PC-9 (cell line): ENCODE results near the gene ACAT2. TPM values are rescaled to one million over a fixed set of nuclear protein-coding genes. Genes with fewer than 3 reads are reported as not detected.
A peak's percentile ranks its signal among the peaks of the same experiment; 100 is the strongest.

Experiments used
- BruUV-seq: library from RNA; stranded (reverse); fragments of 400-500 nt; replicated peaks from 2 replicates; lab custom pipeline; 2021; lab: Mats Ljungman, UMichigan
- CTCF ChIA-PET: fragments of 300-600 bp; sonication (Branson Sonifier 250); formaldehyde crosslinking; loops from one replicate; lab custom pipeline; 2022; ENCODE audit warnings: antibody characterized with exemption; lab: Charles Lee
- POLR2A ChIA-PET: fragments of 300-600 bp; sonication (Branson Sonifier 250); formaldehyde crosslinking; loops from one replicate; lab custom pipeline; 2022; ENCODE audit warnings: antibody characterized with exemption; ENCODE audit not compliant: unreplicated experiment; lab: Charles Lee
- DNase-seq, 2 experiments: peaks; one replicate each; pipeline versions ENCODE4 v3.0.0 to v3.0.0-alpha.2; 2015 to 2022; ENCODE audit warnings: mixed read lengths in 1 of 2
- H2AFZ ChIP-seq: fragments of 200-600 bp; sonication (generic); 2 replicates; pipeline ENCODE4 v1.8.1; 2017; ENCODE audit warnings: antibody characterized with exemption
- H3F3A ChIP-seq: fragments of 200-600 bp; sonication (generic); 2 replicates; pipeline ENCODE4 v1.8.1; 2017; ENCODE audit warnings: antibody characterized with exemption, mild to moderate bottlenecking, low read depth; ENCODE audit not compliant: insufficient read depth
- H3K27ac ChIP-seq: fragments of 200-600 bp; sonication (generic); 2 replicates; pipeline ENCODE4 v1.6.1; 2016; ENCODE audit warnings: mixed run types
- H3K27me3 ChIP-seq: fragments of 200-600 bp; sonication (generic); 2 replicates; pipeline ENCODE4 v1.6.1; 2016; ENCODE audit warnings: low read depth, mixed run types; ENCODE audit not compliant: insufficient read depth
- H3K36me3 ChIP-seq: fragments of 200-600 bp; sonication (generic); 2 replicates; pipeline ENCODE4 v1.6.1; 2016; ENCODE audit warnings: low read depth, mixed run types
- H3K4me1 ChIP-seq: fragments of 200-600 bp; sonication (generic); replicated peaks from 2 replicates; pipeline ENCODE4 v1.6.1; 2016; ENCODE audit warnings: mixed run types; ENCODE audit not compliant: insufficient read depth
- H3K4me2 ChIP-seq: fragments of 200-600 bp; sonication (generic); 2 replicates; pipeline ENCODE4 v1.6.1; 2017; ENCODE audit warnings: mixed run types
- H3K4me3 ChIP-seq: fragments of 200-600 bp; sonication (generic); 2 replicates; pipeline ENCODE4 v1.6.1; 2016; ENCODE audit warnings: mixed run types
- H3K79me2 ChIP-seq: fragments of 200-600 bp; sonication (generic); 2 replicates; pipeline ENCODE4 v1.6.1; 2017; ENCODE audit warnings: low read depth, mixed run types
- H3K9me2 ChIP-seq: fragments of 200-600 bp; sonication (generic); 2 replicates; pipeline ENCODE4 v1.8.1; 2017; ENCODE audit warnings: mild to moderate bottlenecking; ENCODE audit not compliant: insufficient read depth
- H3K9me3 ChIP-seq: fragments of 200-600 bp; sonication (generic); 2 replicates; pipeline ENCODE4 v1.8.1; 2016; ENCODE audit warnings: low read depth; ENCODE audit not compliant: insufficient read depth
- H4K20me1 ChIP-seq: fragments of 200-600 bp; sonication (generic); 2 replicates; pipeline ENCODE4 v1.8.1; 2017; ENCODE audit not compliant: insufficient read depth
- CTCF ChIP-seq: fragments of 200-600 bp; sonication (generic); conservative IDR thresholded peaks from 2 replicates; pipeline ENCODE4 v1.6.1; 2017; ENCODE audit warnings: mixed run types, antibody characterized with exemption, mild to moderate bottlenecking, moderate library complexity
- EZH2 ChIP-seq: fragments of 200-600 bp; sonication (generic); IDR thresholded peaks from 2 replicates; pipeline ENCODE4 v1.8.0; 2017; ENCODE audit warnings: antibody characterized with exemption, low read depth
- intact Hi-C: fragments of 100-400 bp; cut with micrococcal nuclease; formaldehyde crosslinking; loops from one replicate; pipeline ENCODE4 v1.10.0; 2022; ENCODE audit not compliant: unreplicated experiment
- total RNA-seq: library from RNA; stranded (reverse); gene quantifications from 2 replicates; pipeline ENCODE4 v1.2.3, GENCODE V29; 2021

The ACAT2 gene
- total RNA-seq, 1 experiment from 2014 or later = 71.0 TPM

GRCh38 chr6:159753081-159753872, 8.6 kb upstream of the ACAT2 start:
- no peak overlapping the region for H3K4me2 ChIP-seq
- H3K27ac ChIP-seq = no peak overlapping the region
- H3K4me1 ChIP-seq = no peaks in the 10 kb centered on the region
- H3K9me2 ChIP-seq = no peaks in the 10 kb centered on the region
- no peaks in the 10 kb centered on the region for H3K79me2 ChIP-seq
- H3K27me3 ChIP-seq = no peaks in the 10 kb centered on the region
- intact Hi-C loops = no loop called here
- H3K4me3 ChIP-seq = no peak overlapping the region
- no TSS peak for BruUV-seq
- no peak overlapping the region for H2AFZ ChIP-seq
- H4K20me1 ChIP-seq = 0 out of 2 replicates have a peak, but pooled peaks cover 3% of the 10 kb centered on the region
- H3F3A ChIP-seq = peaks cover 28% of the 10 kb centered on the region
- no peaks in the 10 kb centered on the region for H3K9me3 ChIP-seq
- POLR2A ChIA-PET = no interaction called here
- H3K36me3 ChIP-seq = peaks cover 27% of the 10 kb centered on the region
- CTCF ChIA-PET = no interaction called here
- DNase-seq = no peak
- no peak for TF ChIP-seq CTCF
- TF ChIP-seq EZH2 = no peak

GRCh38 chr6:159754401-159754800, 7.4 kb upstream of the ACAT2 start:
- H3K27ac ChIP-seq = no peak overlapping the region
- H3K9me3 ChIP-seq = no peaks in the 10 kb centered on the region
- no peak overlapping the region for H3K4me2 ChIP-seq
- ChIA-PET CTCF (no interaction called here), POLR2A (no interaction called here)
- no peaks in the 10 kb centered on the region for H3K79me2 ChIP-seq
- TF ChIP-seq EZH2 (no peak), CTCF (no peak)
- H3K4me1 ChIP-seq = no peaks in the 10 kb centered on the region
- H3K27me3 ChIP-seq = no peaks in the 10 kb centered on the region
- no peak overlapping the region for H2AFZ ChIP-seq
- BruUV-seq = no TSS peak
- no peaks in the 10 kb centered on the region for H3K9me2 ChIP-seq
- H3K4me3 ChIP-seq = no peak overlapping the region
- 0 out of 2 replicates have a peak, but pooled peaks cover 3% of the 10 kb centered on the region for H4K20me1 ChIP-seq
- no peak for DNase-seq
- peaks cover 36% of the 10 kb centered on the region for H3F3A ChIP-seq
- intact Hi-C loops = no loop called here
- peaks cover 27% of the 10 kb centered on the region for H3K36me3 ChIP-seq

GRCh38 chr6:159754959-159755914, 6.6 kb upstream of the ACAT2 start:
- H3K27me3 ChIP-seq = no peaks in the 10 kb centered on the region
- BruUV-seq = TSS peak; percentile 7
- ChIA-PET CTCF (no interaction called here), POLR2A (no interaction called here)
- H3K36me3 ChIP-seq = peaks cover 27% of the 10 kb centered on the region
- no peaks in the 10 kb centered on the region for H3K9me3 ChIP-seq
- intact Hi-C loops = no loop called here
- H3K27ac ChIP-seq = no peak overlapping the region
- peaks cover 44% of the 10 kb centered on the region for H3F3A ChIP-seq
- H4K20me1 ChIP-seq = 0 out of 2 replicates have a peak, but pooled peaks cover 3% of the 10 kb centered on the region
- H3K4me3 ChIP-seq = no peak overlapping the region
- no peak overlapping the region for H3K4me2 ChIP-seq
- no peaks in the 10 kb centered on the region for H3K79me2 ChIP-seq
- H2AFZ ChIP-seq = no peak overlapping the region
- H3K9me2 ChIP-seq = no peaks in the 10 kb centered on the region
- no peak for DNase-seq
- TF ChIP-seq CTCF (no peak), EZH2 (no peak)
- peaks cover 3% of the 10 kb centered on the region for H3K4me1 ChIP-seq
